BJ (cell line): ENCODE results near the gene C10orf53. TPM values are rescaled to one million over a fixed set of nuclear protein-coding genes. Genes with fewer than 3 reads are reported as not detected.

Experiments
- CTCF ChIA-PET: fragments of 350-600 bp; formaldehyde crosslinking; extraction: SDS; loops from one replicate; lab custom pipeline; 2021; ENCODE audit warnings: antibody characterized with exemption, inconsistent platforms; lab: Yijun Ruan, JAX
- POLR2A ChIA-PET: fragments of 300-600 bp; sonication (Branson Sonifier 250); formaldehyde crosslinking; extraction: SDS; loops from one replicate; lab custom pipeline; 2021; ENCODE audit warnings: antibody characterized with exemption; lab: Charles Lee
- DNase-seq: peaks from one replicate; pipeline ENCODE4 v3.0.0-alpha.2; 2011; ENCODE audit warnings: low read depth
- H3K27me3 ChIP-seq: 2 replicates; pipeline ENCODE4 v1.6.0; 2011; ENCODE audit warnings: low read length; ENCODE audit not compliant: control insufficient read depth, insufficient read depth
- H3K36me3 ChIP-seq: 2 replicates; pipeline ENCODE4 v1.5.1; 2011; ENCODE audit warnings: low read length; ENCODE audit not compliant: control insufficient read depth, insufficient read depth
- H3K4me3 ChIP-seq: 2 replicates; pipeline ENCODE4 v1.5.1; 2011; ENCODE audit warnings: low read depth, mild to moderate bottlenecking, control low read depth, low read length
- CTCF ChIP-seq: IDR thresholded peaks from 2 replicates; pipeline ENCODE4 v1.5.1; 2011; ENCODE audit warnings: low read depth, mild to moderate bottlenecking, control low read depth, inconsistent platforms, low read length, moderate library complexity; ENCODE audit not compliant: insufficient read depth
- polyA plus RNA-seq: library from polyadenylated mRNA; depleted of rRNA; stranded (reverse); fragments of >200 nt; gene quantifications from 2 replicates; pipeline ENCODE4 v1.2.3, GENCODE V29; 2011

C10orf53 gene
- polyA plus RNA-seq, 1 experiment, result not detected

- TF ChIP-seq CTCF, result no peak
- ChIA-PET CTCF (no interaction called here), POLR2A (no interaction called here)
- peaks cover 12% of the 10 kb centered on the region; the same call in 1 of the 2 replicates for H3K27me3 ChIP-seq
- H3K36me3 ChIP-seq, result no peaks in the 10 kb centered on the region
- H3K4me3 ChIP-seq, result no peak overlapping the region
- no peak for DNase-seq
Measured at GRCh38 chr10:49642311-49642710, 37.1 kb upstream of the C10orf53 start.

GRCh38 chr10:49643241-49644034, 36.0 kb upstream of the C10orf53 start:
- ChIA-PET CTCF (no interaction called here), POLR2A (no interaction called here)
- no peaks in the 10 kb centered on the region for H3K36me3 ChIP-seq
- H3K4me3 ChIP-seq, result no peak overlapping the region
- DNase-seq, result no peak
- TF ChIP-seq CTCF, result no peak
- H3K27me3 ChIP-seq, result peaks cover 13% of the 10 kb centered on the region

GRCh38 chr10:49644035-49644646, 35.3 kb upstream of the C10orf53 start:
- POLR2A ChIA-PET, result no interaction called here
- no peak for TF ChIP-seq CTCF

GRCh38 chr10:49645417-49645816, 34.0 kb upstream of the C10orf53 start:
- H3K36me3 ChIP-seq, result no peaks in the 10 kb centered on the region
- no peak overlapping the region for H3K4me3 ChIP-seq
- H3K27me3 ChIP-seq, result peaks cover 16% of the 10 kb centered on the region
- CTCF ChIA-PET, result no interaction called here
- TF ChIP-seq CTCF, result no peak
- DNase-seq, result no peak
- POLR2A ChIA-PET, result no interaction called here

More at GRCh38 chr10:49644035-49644646, 35.3 kb upstream of the C10orf53 start:
- H3K27me3 ChIP-seq, result peaks cover 17% of the 10 kb centered on the region
- no peak overlapping the region for H3K4me3 ChIP-seq
- CTCF ChIA-PET, result no interaction called here
- no peaks in the 10 kb centered on the region for H3K36me3 ChIP-seq
- DNase-seq, result no peak
